K562 (cell line): ENCODE data around the gene LGALS3. TPM values are rescaled to one million over a fixed set of nuclear protein-coding genes. Genes with fewer than 3 reads are reported as not detected.
A peak's percentile ranks its signal among the peaks of the same experiment; 100 is the strongest.

Source experiments
- CC2D1A ChIP-seq: fragments of 450-650 bp; IDR thresholded peaks from 2 replicates; pipeline ENCODE4 v1.6.1; 2017; ENCODE audit warnings: mild to moderate bottlenecking
- DMBX1 ChIP-seq: fragments of 250-450 bp; sonication (Bioruptor Pico); IDR thresholded peaks from 2 replicates; pipeline ENCODE4 v1.8.0; 2022; ENCODE audit warnings: inconsistent platforms, mild to moderate bottlenecking, moderate library complexity, borderline replicate concordance
- EHMT2 ChIP-seq: fragments of 450-650 bp; IDR thresholded peaks from 2 replicates; pipeline ENCODE4 v1.6.1; 2018; ENCODE audit warnings: antibody characterized with exemption
- ELF4 ChIP-seq: fragments of 450-650 bp; formaldehyde crosslinking; IDR thresholded peaks from 2 replicates; pipeline ENCODE4 v1.4.0; 2022; ENCODE audit warnings: missing genetic modification characterization
- EP300 ChIP-seq: IDR thresholded peaks from 2 replicates; pipeline ENCODE4 v1.6.1; 2012; ENCODE audit warnings: low read length, improper control_type of control experiment
- MIER1 ChIP-seq: fragments of 450-650 bp; IDR thresholded peaks from 2 replicates; pipeline ENCODE4 v1.6.1; 2016; ENCODE audit warnings: antibody characterized with exemption, mild to moderate bottlenecking, low read depth
- NR2C2 ChIP-seq, 2 experiments: fragments of 200-800 bp in 1 of 2; sonication (Bioruptor generic) in 1 of 2; sonication (generic) in 1 of 2; formaldehyde crosslinking in 1 of 2; IDR thresholded peaks; 2 replicates each; pipeline versions ENCODE4 v1.6.1 to v1.8.0; 2016 to 2022; ENCODE audit warnings: mild to moderate bottlenecking in 1 of 2, missing compliant biosample characterization in 1 of 2, missing genetic modification characterization in 1 of 2, missing genetic modification reagents in 1 of 2
- NR2F6 ChIP-seq: fragments of 450-650 bp; formaldehyde crosslinking; IDR thresholded peaks from 2 replicates; pipeline ENCODE4 v1.4.0; 2020; ENCODE audit warnings: mild to moderate bottlenecking
- TBL1XR1 ChIP-seq, 2 experiments: IDR thresholded peaks; 2 replicates each; pipeline ENCODE4 v1.6.1; 2012; ENCODE audit warnings: improper control_type of control experiment in 2 of 2, low read length in 2 of 2, mild to moderate bottlenecking in 1 of 2
- TCFL5 ChIP-seq: fragments of 250-450 bp; sonication (Bioruptor Pico); conservative IDR thresholded peaks from 2 replicates; pipeline ENCODE4 v1.6.1; 2021; ENCODE audit warnings: mild to moderate bottlenecking, moderate library complexity, matching md5 sums
- ZNF24 ChIP-seq: fragments of 450-650 bp; IDR thresholded peaks from 2 replicates; pipeline ENCODE4 v1.6.1; 2016
- polyA plus RNA-seq, 8 experiments: library from polyadenylated mRNA; depleted of rRNA in 4 of 8; stranded (reverse) in 5 of 8; unstranded in 3 of 8; fragments of >200 nt; fragmentation: Nextera tagmentation in 2 of 8; fragmentation: Illumina TruSeq in 1 of 8; extraction: Ambion mirVana in 2 of 8; extraction: Trizol in 1 of 8; gene quantifications; 2 replicates each; pipeline versions ENCODE4 v1.2.1 to v1.2.3, GENCODE V29; 2011 to 2014; ENCODE audit warnings: inconsistent platforms in 1 of 8, missing spikeins in 1 of 8
- total RNA-seq, 7 experiments: library from RNA; depleted of rRNA in 6 of 7; stranded (reverse); fragments of >200 nt in 6 of 7; fragmentation: Illumina TruSeq in 2 of 7; extraction: Trizol in 2 of 7; gene quantifications; 2 replicates each; pipeline versions ENCODE4 v1.2.1 to v1.2.3, GENCODE V29; 2011 to 2021; ENCODE audit warnings: low replicate concordance in 1 of 7
- TF ChIP-seq, protein P1 (sequence below): fragments of 450-650 bp; IDR thresholded peaks from 2 replicates; pipeline ENCODE4 v1.6.1; 2016; ENCODE audit warnings: mild to moderate bottlenecking
- TF ChIP-seq, protein P2 (sequence below): sonication (generic); formaldehyde crosslinking; IDR thresholded peaks from 2 replicates; pipeline ENCODE4 v1.8.0; 2023; ENCODE audit warnings: mild to moderate bottlenecking, missing genetic modification reagents
- TF ChIP-seq, protein P3 (sequence below): fragments of 450-650 bp; formaldehyde crosslinking; IDR thresholded peaks from 2 replicates; pipeline ENCODE4 v1.4.0; 2020; ENCODE audit warnings: mild to moderate bottlenecking, mixed read lengths
- TF ChIP-seq, protein P4 (sequence below): fragments of 450-650 bp; IDR thresholded peaks from 2 replicates; pipeline ENCODE4 v1.7.0; 2016; ENCODE audit warnings: borderline replicate concordance
- TF ChIP-seq, protein P5 (sequence below), 2 experiments: fragments of 200-800 bp in 1 of 2; sonication (Bioruptor generic) in 1 of 2; sonication (generic) in 1 of 2; formaldehyde crosslinking in 1 of 2; IDR thresholded peaks in 1 of 2; conservative IDR thresholded peaks in 1 of 2; 2 replicates each; pipeline versions ENCODE4 v1.5.0 to v1.6.1; 2016 to 2020; ENCODE audit warnings: missing compliant biosample characterization in 1 of 2, missing genetic modification characterization in 1 of 2, missing genetic modification reagents in 1 of 2

LGALS3 gene
- total and polyA plus RNA-seq, 9 of the 15 experiments (the other 6 are each of a cell fraction or from before 2014, with no cell fraction given), result 0.04 to 1.9 (median 1.1) TPM

DNA sequence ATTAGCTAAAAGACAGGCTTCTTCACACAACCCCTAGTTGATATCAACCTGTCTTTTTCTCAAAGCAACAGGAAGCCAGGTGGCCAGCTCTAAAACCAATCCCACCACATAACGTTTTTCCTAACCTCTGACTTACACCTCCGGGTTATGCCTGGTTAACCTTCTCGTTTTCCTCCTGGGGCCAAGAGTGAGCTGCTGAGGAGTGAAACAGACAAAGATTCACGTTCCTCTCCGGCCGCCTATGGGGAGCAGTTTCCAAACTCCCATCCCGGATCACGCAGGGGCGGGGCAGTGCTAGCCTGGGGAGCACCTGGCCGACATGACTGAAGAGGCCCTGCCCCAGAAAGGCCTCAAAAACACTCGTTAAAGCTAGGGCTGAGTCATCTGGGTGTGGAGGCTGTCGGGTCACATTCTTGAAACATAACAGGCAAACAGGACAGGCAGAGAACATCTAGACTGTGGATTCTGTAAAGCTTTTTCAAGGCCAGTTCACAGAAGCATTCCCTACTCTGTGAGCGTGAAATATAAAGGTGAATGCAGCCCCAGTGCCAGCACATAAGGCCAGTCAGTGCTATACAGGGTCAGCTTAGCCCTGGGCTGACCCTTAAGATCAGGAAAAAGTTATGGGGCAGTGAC lies 25.9 kb upstream of the LGALS3 start (continued):
- TF ChIP-seq, protein P1, sequence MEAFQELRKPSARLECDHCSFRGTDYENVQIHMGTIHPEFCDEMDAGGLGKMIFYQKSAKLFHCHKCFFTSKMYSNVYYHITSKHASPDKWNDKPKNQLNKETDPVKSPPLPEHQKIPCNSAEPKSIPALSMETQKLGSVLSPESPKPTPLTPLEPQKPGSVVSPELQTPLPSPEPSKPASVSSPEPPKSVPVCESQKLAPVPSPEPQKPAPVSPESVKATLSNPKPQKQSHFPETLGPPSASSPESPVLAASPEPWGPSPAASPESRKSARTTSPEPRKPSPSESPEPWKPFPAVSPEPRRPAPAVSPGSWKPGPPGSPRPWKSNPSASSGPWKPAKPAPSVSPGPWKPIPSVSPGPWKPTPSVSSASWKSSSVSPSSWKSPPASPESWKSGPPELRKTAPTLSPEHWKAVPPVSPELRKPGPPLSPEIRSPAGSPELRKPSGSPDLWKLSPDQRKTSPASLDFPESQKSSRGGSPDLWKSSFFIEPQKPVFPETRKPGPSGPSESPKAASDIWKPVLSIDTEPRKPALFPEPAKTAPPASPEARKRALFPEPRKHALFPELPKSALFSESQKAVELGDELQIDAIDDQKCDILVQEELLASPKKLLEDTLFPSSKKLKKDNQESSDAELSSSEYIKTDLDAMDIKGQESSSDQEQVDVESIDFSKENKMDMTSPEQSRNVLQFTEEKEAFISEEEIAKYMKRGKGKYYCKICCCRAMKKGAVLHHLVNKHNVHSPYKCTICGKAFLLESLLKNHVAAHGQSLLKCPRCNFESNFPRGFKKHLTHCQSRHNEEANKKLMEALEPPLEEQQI, result no peak
- TF ChIP-seq, protein P2, sequence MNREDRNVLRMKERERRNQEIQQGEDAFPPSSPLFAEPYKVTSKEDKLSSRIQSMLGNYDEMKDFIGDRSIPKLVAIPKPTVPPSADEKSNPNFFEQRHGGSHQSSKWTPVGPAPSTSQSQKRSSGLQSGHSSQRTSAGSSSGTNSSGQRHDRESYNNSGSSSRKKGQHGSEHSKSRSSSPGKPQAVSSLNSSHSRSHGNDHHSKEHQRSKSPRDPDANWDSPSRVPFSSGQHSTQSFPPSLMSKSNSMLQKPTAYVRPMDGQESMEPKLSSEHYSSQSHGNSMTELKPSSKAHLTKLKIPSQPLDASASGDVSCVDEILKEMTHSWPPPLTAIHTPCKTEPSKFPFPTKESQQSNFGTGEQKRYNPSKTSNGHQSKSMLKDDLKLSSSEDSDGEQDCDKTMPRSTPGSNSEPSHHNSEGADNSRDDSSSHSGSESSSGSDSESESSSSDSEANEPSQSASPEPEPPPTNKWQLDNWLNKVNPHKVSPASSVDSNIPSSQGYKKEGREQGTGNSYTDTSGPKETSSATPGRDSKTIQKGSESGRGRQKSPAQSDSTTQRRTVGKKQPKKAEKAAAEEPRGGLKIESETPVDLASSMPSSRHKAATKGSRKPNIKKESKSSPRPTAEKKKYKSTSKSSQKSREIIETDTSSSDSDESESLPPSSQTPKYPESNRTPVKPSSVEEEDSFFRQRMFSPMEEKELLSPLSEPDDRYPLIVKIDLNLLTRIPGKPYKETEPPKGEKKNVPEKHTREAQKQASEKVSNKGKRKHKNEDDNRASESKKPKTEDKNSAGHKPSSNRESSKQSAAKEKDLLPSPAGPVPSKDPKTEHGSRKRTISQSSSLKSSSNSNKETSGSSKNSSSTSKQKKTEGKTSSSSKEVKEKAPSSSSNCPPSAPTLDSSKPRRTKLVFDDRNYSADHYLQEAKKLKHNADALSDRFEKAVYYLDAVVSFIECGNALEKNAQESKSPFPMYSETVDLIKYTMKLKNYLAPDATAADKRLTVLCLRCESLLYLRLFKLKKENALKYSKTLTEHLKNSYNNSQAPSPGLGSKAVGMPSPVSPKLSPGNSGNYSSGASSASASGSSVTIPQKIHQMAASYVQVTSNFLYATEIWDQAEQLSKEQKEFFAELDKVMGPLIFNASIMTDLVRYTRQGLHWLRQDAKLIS (CRISPR knock-in tag), result no peak
- TF ChIP-seq ZNF24 (no peak; the same call in 1 of the 2 replicates), MIER1 (no peak), EHMT2 (no peak), TCFL5 (no peak), ELF4 (CRISPR knock-in tag) (no peak), EP300 (peak; percentile 44; the same call in 1 of the 2 replicates), DMBX1 (CRISPR knock-in tag) (peak; percentile 80; the same call in 1 of the 2 replicates), CC2D1A (no peak), NR2F6 (CRISPR knock-in tag) (no peak), NR2C2 (CRISPR knock-in tag; IDR thresholded peaks at IDR 0.05) (no peak), NR2C2 (tag; IDR thresholded peaks at IDR 0.05) (peak; percentile 82), TBL1XR1 (IDR thresholded peaks at IDR 0.05; ENCODE audit: low read length in 2 of 2) (0 out of 4 replicates have a peak, but pooled peaks of 1 of the 2 experiments have one; percentile 46)
- TF ChIP-seq, protein P3, sequence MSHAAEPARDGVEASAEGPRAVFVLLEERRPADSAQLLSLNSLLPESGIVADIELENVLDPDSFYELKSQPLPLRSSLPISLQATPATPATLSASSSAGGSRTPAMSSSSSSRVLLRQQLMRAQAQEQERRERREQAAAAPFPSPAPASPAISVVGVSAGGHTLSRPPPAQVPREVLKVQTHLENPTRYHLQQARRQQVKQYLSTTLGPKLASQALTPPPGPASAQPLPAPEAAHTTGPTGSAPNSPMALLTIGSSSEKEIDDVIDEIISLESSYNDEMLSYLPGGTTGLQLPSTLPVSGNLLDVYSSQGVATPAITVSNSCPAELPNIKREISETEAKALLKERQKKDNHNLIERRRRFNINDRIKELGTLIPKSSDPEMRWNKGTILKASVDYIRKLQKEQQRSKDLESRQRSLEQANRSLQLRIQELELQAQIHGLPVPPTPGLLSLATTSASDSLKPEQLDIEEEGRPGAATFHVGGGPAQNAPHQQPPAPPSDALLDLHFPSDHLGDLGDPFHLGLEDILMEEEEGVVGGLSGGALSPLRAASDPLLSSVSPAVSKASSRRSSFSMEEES (CRISPR knock-in tag), result no peak
- TF ChIP-seq, protein P4, sequence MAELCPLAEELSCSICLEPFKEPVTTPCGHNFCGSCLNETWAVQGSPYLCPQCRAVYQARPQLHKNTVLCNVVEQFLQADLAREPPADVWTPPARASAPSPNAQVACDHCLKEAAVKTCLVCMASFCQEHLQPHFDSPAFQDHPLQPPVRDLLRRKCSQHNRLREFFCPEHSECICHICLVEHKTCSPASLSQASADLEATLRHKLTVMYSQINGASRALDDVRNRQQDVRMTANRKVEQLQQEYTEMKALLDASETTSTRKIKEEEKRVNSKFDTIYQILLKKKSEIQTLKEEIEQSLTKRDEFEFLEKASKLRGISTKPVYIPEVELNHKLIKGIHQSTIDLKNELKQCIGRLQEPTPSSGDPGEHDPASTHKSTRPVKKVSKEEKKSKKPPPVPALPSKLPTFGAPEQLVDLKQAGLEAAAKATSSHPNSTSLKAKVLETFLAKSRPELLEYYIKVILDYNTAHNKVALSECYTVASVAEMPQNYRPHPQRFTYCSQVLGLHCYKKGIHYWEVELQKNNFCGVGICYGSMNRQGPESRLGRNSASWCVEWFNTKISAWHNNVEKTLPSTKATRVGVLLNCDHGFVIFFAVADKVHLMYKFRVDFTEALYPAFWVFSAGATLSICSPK, result no peak
- TF ChIP-seq, protein P5, sequence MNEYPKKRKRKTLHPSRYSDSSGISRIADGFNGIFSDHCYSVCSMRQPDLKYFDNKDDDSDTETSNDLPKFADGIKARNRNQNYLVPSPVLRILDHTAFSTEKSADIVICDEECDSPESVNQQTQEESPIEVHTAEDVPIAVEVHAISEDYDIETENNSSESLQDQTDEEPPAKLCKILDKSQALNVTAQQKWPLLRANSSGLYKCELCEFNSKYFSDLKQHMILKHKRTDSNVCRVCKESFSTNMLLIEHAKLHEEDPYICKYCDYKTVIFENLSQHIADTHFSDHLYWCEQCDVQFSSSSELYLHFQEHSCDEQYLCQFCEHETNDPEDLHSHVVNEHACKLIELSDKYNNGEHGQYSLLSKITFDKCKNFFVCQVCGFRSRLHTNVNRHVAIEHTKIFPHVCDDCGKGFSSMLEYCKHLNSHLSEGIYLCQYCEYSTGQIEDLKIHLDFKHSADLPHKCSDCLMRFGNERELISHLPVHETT (CRISPR knock-in tag; conservative IDR thresholded peaks at IDR 0.05 in 1 of 2, IDR thresholded peaks at IDR 0.05 in 1 of 2), result peak in 1 of 2 experiments; percentile 73; a peak in 2 of 4 replicates
